OCI-LY3 (cell line): ENCODE data around the gene AMOTL1.

Experiments used
- H2AFZ ChIP-seq: fragments of 200-600, 300-600 bp; shearing (Covaris generic); 2 replicates; pipeline ENCODE4 v1.6.0; 2014; ENCODE audit warnings: antibody characterized with exemption, low read depth, low read length
- H3K27ac ChIP-seq: fragments of 200-600, 300-600 bp; sonication (generic); 2 replicates; pipeline ENCODE4 v1.5.1; 2014; ENCODE audit warnings: mild to moderate bottlenecking, low read length, moderate library complexity, mixed read lengths
- H3K27me3 ChIP-seq: fragments of 200-600, 300-600 bp; sonication (generic); 2 replicates; pipeline ENCODE4 v1.6.1; 2014; ENCODE audit warnings: low read depth, low read length, mixed read lengths
- H3K36me3 ChIP-seq: fragments of 200-600, 300-600 bp; sonication (generic); replicated peaks from 2 replicates; pipeline ENCODE3; 2014; ENCODE audit warnings: low read depth, low read length, mixed read lengths
- H3K4me1 ChIP-seq: fragments of 300-600, 200-600 bp; sonication (generic); 2 replicates; pipeline ENCODE4 v1.6.1; 2014; ENCODE audit warnings: low read length, mixed read lengths
- H3K4me2 ChIP-seq: fragments of 200-600, 300-600 bp; sonication (generic); 2 replicates; pipeline ENCODE4 v1.6.1; 2014; ENCODE audit warnings: low read length, mixed read lengths
- H3K4me3 ChIP-seq: fragments of 300-600, 200-600 bp; sonication (generic); 2 replicates; pipeline ENCODE4 v1.5.1; 2014; ENCODE audit warnings: antibody characterized with exemption, mild to moderate bottlenecking, low read length, moderate library complexity
- H3K79me2 ChIP-seq: fragments of 300-600, 200-600 bp; shearing (Covaris generic); 2 replicates; pipeline ENCODE4 v1.6.1; 2014; ENCODE audit warnings: mild to moderate bottlenecking, low read length, mixed read lengths
- H3K9ac ChIP-seq: fragments of 300-600, 200-600 bp; shearing (Covaris generic); 2 replicates; pipeline ENCODE4 v1.6.0; 2014; ENCODE audit warnings: mild to moderate bottlenecking, low read length, moderate library complexity
- H3K9me3 ChIP-seq: fragments of 200-600, 300-600 bp; shearing (Covaris generic); 2 replicates; pipeline ENCODE4 v1.6.1; 2014; ENCODE audit warnings: low read length, mixed read lengths; ENCODE audit not compliant: insufficient read depth
- H4K20me1 ChIP-seq: fragments of 200-600, 300-600 bp; sonication (generic); 2 replicates; pipeline ENCODE4 v1.6.1; 2016; ENCODE audit warnings: low read length, mixed read lengths; ENCODE audit not compliant: insufficient read depth
- EZH2phosphoT487 ChIP-seq: fragments of 200-600 bp; shearing (Covaris generic); IDR thresholded peaks from 2 replicates; pipeline ENCODE4 v1.6.1; 2018; ENCODE audit warnings: antibody characterized with exemption, mixed run types, low read depth
- TF ChIP-seq, protein P1 (sequence below): fragments of 200-600, 300-600 bp; sonication (generic); IDR thresholded peaks from 2 replicates; pipeline ENCODE4 v1.5.1; 2014; ENCODE audit warnings: antibody characterized with exemption, low read length, low read depth

The AMOTL1 gene

DNA sequence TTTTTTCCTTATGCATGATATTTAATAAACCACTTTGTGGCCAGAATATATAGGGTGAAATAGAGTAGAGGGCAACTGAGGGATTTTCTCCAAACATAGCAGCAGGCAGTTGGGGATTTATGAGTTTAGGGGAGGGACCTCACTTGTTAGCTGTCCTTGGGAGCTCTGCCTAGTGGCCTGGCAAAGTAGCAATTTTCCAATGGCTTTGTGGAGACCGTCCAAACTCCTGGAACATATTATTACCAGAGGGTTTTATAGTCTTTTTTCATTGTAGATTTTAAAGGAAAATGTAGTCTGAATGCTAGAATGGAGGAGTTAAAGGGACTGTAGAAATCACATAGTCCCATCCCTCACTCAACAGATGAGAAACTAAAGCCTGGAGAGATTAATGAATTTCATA lies 32.3 kb downstream of the AMOTL1 start:
- Histone ChIP-seq H3K9me3 (no peaks in the 10 kb centered on the region), H3K27ac (no peak overlapping the region), H2AFZ (no peak overlapping the region), H3K4me3 (no peak overlapping the region), H4K20me1 (peaks cover 31% of the 10 kb centered on the region), H3K79me2 (peaks cover 13% of the 10 kb centered on the region), H3K9ac (no peak overlapping the region), H3K36me3 (peaks cover 51% of the 10 kb centered on the region), H3K4me1 (no peaks in the 10 kb centered on the region), H3K27me3 (no peaks in the 10 kb centered on the region), H3K4me2 (no peak overlapping the region)
- no peak for TF ChIP-seq EZH2phosphoT487
- TF ChIP-seq, protein P1, sequence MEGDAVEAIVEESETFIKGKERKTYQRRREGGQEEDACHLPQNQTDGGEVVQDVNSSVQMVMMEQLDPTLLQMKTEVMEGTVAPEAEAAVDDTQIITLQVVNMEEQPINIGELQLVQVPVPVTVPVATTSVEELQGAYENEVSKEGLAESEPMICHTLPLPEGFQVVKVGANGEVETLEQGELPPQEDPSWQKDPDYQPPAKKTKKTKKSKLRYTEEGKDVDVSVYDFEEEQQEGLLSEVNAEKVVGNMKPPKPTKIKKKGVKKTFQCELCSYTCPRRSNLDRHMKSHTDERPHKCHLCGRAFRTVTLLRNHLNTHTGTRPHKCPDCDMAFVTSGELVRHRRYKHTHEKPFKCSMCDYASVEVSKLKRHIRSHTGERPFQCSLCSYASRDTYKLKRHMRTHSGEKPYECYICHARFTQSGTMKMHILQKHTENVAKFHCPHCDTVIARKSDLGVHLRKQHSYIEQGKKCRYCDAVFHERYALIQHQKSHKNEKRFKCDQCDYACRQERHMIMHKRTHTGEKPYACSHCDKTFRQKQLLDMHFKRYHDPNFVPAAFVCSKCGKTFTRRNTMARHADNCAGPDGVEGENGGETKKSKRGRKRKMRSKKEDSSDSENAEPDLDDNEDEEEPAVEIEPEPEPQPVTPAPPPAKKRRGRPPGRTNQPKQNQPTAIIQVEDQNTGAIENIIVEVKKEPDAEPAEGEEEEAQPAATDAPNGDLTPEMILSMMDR = no peak

DNA sequence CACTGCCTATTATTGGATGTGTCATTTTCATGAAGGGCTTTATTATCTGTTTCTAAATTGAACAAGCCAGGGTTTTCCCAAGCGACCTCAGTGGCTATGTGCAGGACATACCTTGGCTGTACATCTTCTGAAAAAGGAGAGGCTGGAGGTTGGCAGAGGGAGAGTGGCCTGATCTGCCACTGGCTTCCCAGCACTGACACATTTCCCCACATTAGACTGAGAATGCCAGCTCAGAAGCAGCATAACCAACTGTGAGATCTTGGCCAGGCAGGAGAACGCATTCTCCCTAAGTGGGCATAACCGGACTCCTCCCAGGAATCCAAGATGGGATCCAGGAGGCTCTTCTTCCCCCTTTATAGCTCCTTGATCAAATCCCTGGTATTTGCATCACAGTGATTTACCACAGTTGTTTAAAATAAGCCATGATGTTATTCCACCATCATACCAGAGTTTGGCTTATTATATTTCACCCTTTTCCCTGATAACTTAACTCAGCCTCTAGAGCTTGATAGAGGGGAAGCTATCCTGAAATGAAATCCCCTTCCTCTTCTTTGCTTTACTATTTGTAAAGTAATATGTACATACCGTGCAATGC lies 33.8 kb downstream of the AMOTL1 start:
- H3K79me2 ChIP-seq = peaks cover 11% of the 10 kb centered on the region
- peaks cover 24% of the 10 kb centered on the region for H4K20me1 ChIP-seq
- no peaks in the 10 kb centered on the region for H3K4me1 ChIP-seq
- no peak overlapping the region for H3K27ac ChIP-seq
- no peak overlapping the region for H3K9ac ChIP-seq
- H2AFZ ChIP-seq = no peak overlapping the region
- H3K4me3 ChIP-seq = no peak overlapping the region
- H3K9me3 ChIP-seq = no peaks in the 10 kb centered on the region
- peaks cover 51% of the 10 kb centered on the region for H3K36me3 ChIP-seq
- H3K4me2 ChIP-seq = no peak overlapping the region
- no peaks in the 10 kb centered on the region for H3K27me3 ChIP-seq
- TF ChIP-seq, protein P1 = no peak
- no peak for TF ChIP-seq EZH2phosphoT487

DNA sequence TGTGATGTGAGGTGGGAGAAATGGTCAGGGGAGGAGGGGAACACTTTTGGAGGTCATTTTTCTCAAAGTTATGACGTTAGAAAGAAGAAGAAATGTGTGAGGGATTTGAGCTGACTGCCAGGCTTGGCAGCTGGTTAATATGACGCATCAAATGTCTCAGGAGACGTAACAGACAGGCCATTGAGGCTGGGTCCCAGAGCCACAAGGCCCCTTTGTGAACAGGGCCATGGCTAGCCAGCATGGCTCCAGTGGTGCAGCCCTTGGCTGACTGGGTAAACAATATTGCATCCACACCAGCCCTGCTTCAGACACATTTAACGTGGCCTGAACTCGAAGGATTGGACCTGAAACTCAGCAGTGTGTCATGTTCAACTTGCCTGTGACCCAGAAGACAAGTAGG lies 34.3 kb downstream of the AMOTL1 start:
- Histone ChIP-seq H3K4me3 (no peak overlapping the region), H3K36me3 (peaks cover 49% of the 10 kb centered on the region), H3K9ac (no peak overlapping the region), H3K27me3 (no peaks in the 10 kb centered on the region), H3K9me3 (no peaks in the 10 kb centered on the region), H3K4me1 (no peaks in the 10 kb centered on the region), H3K27ac (no peak overlapping the region), H4K20me1 (peaks cover 24% of the 10 kb centered on the region), H2AFZ (no peak overlapping the region), H3K4me2 (no peak overlapping the region), H3K79me2 (peaks cover 8% of the 10 kb centered on the region)
- no peak for TF ChIP-seq EZH2phosphoT487
- TF ChIP-seq, protein P1 = no peak

DNA sequence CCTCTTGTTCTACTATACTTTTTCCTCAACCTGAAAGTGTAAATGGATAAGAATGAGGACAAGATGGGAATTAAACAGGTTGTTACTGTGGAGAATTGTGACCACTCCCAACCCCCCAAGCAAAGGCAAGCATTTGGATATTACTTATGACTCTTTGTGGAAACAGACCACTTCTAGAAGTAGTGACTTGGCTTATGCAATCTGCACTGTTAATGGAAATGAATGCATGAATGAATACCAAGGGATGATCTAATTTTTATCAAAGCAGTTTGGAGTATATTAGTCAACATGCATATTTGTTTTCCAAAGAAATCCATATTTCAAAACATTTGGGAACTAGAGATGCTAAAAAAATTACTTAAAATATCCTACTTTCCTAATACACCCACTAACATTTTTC lies 35.3 kb downstream of the AMOTL1 start:
- Histone ChIP-seq H3K4me1 (no peaks in the 10 kb centered on the region), H3K9ac (no peak overlapping the region), H4K20me1 (peaks cover 22% of the 10 kb centered on the region), H3K9me3 (no peaks in the 10 kb centered on the region), H3K79me2 (peaks cover 4% of the 10 kb centered on the region; the same call in 1 of the 2 replicates), H3K36me3 (peaks cover 48% of the 10 kb centered on the region), H3K27ac (no peak overlapping the region), H3K4me2 (no peak overlapping the region), H2AFZ (no peak overlapping the region), H3K4me3 (no peak overlapping the region), H3K27me3 (no peaks in the 10 kb centered on the region)
- TF ChIP-seq, protein P1 = no peak
- TF ChIP-seq EZH2phosphoT487 = no peak
